ENCODE results near the gene TTLL7. TPM values are rescaled to one million over a fixed set of nuclear protein-coding genes. Genes with fewer than 3 reads are reported as not detected.
A peak's percentile ranks its signal among the peaks of the same experiment; 100 is the strongest.

The TTLL7 gene
- total RNA-seq, 1 donor from 2014 or later, result 11.5 TPM

DNA sequence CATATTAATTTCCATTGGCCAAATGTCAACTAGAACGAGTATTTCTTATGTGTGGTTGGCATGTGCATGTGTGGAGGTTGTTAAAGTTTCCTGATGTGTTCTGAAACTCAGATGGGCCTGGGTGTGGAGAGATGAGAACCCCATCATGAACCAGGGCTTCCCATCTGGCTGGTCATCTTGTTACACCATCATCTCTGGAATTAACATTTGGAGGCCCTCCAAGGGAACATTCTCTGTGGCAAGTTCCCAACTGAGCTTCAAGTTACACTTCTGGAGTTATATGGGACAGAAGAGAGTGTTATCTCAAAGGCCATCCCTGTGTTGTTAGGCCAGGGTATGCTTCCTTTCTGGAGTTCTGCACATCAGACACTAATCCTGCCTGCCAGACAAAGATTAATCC lies 183.6 kb downstream of the TTLL7 start:
- peak; percentile 79 for DNase-seq

Other genes with a start within 250 kb of the TTLL7 start
- gene PRKACB, start 145.1 kb upstream of the TTLL7 start, total RNA-seq, result 26.9 TPM

All from skin of body (tissue), 2 donors.